ENCODE results near the gene TM7SF3.

Gene TM7SF3

DNA sequence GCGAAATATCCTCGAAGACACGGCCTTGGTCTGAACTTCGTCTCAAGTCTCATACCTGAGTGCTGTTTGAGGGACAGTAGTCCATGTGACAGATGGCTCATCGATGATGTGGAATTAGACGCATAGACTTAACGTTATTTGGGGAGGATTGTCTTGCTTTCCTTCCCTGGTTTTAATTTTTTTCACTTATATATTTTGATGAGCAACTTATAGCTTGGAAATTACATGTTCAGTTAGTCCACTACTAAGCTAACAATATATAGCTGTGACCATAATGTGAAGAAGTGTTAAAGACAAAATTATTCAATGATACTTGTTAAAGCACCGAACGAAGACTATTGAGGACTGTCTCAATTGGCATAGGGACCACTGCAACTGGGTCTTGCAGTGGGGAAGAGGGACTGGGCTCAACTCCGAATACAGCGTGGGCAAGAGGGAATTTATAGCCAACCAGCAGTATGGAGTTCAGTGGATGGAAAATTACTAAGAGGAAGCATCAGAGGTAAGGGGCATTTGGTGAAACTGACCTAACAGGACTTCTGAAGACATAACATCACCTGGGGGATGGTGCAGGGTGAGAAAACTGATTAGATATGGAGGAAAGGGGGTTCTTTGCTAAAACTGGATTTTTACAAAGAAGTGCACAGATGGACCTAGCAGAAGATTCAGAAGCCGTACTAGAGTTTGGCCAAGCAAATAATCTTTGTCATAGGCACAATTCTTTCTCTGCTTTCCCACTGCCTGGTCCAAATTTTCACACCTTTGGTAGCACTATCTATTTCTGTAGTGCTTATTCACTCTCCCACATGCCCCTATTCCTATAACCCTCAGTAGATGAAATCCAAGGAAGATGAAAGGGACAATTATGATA, 910 bp upstream of the TM7SF3 start:
- DNase-seq (ENCODE audit: low spot score) = peak; percentile 36

DNA sequence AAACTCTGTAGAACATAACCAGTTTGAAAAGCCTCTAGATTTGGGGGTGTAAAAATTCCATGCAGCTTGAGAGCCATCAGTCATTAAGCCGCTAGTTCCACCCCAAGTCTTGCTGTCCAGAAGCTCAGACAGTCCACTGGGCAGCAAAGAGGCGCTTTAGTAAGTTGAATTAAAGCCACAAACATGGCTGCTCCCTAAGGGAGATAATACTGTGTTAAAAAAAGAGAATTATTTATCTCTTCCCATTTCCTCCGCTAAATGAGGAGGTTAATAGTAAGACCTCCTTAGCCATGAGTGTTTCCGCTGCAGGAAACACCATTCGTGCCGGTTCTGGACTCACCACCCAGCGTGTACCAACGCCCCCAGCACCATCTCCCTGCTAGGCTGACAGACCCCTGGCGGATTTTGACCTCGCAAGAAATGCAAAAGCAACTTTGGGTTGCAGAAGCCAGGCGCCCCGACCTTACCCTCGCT, 536 bp downstream of the TM7SF3 start:
- DNase-seq (ENCODE audit: low spot score) = peak; percentile 80

DNA sequence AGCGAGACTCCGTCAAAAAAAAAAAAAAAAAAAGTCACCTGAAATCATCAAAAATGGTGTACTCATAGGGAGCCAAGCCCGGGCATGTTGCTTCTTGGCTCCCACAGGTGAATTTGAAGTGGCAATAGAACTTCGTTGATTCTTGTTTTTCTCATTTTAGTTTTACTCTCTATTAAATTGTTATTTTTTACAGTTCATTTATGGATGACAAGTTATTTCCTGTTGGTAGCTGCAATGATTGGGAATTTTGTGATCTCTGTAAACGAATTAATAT, 1.3 kb downstream of the TM7SF3 start:
- DNase-seq (ENCODE audit: low spot score) = no peak

DNA sequence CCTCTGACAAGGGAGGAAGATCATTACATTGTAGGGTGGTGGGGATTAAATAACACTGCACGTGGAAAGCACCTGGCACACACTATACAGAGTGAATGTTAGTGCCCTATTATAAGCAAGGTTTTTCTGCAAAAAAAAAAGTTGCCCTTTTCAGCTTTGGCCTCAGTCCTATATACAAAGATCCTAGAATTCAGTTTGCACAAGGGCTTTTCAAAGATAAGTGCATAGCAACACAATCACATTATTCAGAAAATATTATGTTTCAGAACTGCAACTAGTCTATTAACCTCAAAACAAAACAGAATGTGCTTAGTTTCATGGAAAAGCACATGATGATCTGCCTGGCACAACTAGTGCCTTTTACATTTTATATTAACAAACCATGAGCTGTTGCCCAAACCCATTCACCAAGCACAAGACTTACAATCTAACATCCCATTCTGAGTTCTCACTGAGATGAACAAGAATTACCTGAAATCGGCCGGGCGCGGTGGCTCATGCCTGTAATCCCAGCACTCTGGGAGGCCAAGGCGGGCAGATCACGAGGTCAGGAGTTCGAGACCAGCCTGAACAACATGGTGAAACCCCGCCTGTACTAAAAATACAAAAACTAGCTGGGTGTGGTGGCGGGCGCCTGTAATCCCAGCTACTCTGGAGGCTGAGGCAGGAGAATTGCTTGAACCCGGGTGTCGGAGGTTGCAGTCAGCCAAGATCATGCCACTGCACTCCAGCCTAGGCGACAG, 1.8 kb downstream of the TM7SF3 start:
- no peak for DNase-seq (ENCODE audit: low spot score)

DNA sequence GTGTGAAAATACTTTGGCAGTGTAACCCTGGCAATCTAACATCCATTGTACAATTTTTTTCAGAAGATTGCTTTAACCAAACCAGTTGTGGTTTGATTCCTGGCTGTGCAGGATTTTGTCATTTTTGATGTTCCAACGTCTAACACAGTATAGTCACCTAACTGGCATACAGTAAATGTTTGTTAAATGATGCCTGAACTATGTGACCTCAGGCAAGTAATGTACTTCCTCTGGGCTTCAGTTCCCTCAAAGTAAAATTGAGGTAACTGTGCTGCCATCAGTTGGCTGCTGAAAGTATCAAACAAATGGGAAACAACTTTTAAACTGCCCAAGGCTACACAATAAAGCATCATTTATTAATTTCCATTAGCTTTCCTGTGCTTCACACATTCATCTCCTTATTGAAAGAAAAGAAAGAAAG, 4.3 kb downstream of the TM7SF3 start:
- DNase-seq (ENCODE audit: low spot score) = no peak

DNA sequence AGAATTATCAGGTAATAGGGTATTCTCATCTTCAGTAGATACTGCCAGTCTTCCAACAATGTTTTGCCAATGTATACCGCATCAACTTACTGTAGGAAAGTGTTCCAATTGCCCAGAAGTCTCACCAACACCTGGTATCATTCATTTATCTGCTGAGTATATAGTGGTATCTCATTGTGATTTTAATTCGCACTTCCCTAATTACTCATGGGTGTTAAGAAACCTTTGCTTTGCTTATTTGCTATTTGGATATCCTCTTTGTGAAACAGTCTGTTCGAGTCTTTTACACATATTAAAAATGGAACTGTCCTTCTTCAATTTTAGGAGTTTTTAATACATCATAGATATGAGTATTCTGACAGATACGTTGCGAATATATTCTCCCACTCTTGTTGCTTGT, 6.1 kb downstream of the TM7SF3 start:
- DNase-seq (ENCODE audit: low spot score) = no peak

DNA sequence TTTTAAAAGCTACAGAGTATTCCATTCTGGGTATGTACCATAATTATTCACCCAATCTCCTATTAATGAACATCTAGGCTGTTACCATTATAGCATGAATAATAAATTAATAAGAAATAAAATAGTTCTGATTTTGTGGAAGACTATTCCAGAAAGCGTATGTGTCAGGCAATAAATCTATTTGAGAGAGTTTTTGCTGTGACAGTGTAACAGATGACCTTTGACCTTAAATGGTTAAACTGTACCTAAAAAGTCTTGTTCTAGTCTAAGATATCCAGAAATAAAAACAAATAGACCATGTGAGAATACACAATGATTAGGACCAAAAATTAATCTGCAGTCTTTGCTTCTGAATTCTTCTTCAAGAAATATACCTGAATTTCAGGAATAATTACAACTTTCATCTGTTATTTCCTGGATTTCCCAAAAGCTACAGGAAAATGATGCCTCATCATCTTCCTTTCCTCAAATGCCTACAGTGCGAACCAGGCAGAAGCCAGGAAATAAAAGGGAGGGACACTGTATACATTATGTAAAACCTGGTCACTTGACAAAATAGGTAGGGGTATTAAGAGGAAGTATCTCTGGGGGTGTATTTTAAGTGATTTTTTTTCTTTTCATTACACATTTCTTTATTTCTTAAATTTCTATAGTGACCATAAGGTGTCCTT, 7.3 kb downstream of the TM7SF3 start:
- no peak for DNase-seq (ENCODE audit: low spot score)

DNA sequence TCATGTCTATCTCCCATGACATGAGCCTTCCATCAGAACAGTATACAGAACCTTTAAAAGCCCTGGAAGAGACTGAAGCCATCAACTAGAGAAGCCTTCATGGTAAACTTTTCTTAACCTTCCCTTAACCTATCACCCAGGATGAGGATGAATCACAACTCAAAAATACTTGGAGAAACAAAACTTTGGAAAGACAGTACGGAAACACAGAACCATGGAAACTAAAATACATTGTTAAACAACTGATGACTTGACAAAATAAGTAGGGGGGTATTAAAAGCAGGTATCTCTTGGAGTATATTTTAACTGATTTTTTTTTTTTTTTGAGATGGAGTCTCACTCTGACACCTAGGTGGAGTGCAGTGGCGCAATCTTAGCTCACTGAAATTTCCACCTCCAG, 8.7 kb downstream of the TM7SF3 start:
- no peak for DNase-seq (ENCODE audit: low spot score)

DNA sequence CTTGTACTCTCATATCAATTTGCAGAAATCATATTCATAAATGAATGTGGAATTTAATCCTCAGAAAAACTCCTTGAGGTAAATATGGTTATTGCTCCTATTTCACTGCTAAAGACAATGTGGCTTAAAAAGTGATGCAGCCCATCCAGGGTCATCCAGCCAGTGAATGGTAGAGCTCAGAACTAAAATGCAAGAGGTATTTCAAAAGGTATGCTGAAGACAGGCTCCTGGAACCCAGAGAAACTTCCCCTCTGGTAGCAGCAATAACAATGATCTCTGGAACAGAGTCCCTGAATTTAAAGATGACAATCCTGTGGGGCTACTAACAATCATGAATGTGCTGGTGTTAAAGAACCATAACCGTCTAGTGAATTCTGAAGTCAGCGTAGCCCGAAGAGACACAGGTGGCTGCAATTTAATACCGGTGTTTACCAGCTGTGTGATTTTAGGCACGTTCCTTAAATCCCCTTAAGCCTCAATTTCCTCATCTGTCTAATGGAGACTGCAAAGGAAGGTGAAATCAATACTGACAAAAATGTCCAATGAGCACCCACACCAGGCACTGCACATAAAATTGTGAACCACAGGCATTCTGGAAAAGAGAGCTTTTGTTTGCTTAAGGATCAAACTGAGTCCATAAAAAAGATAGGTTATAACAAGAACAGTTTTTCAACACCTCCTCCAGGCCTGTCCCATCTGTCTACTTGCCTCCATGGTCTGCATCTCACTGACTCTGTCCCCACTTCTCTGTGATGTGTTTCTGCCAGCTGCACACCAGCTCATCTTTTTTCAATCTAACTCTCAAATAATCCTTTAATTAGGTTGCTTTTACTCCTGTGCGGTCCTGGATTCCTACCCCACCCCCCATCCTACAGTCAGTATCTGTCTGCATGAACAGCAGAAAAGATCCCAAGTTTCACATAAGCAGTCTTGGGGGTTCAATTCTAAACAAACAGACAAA, 10.5 kb downstream of the TM7SF3 start:
- DNase-seq (ENCODE audit: low spot score) = peak; percentile 59

DNA sequence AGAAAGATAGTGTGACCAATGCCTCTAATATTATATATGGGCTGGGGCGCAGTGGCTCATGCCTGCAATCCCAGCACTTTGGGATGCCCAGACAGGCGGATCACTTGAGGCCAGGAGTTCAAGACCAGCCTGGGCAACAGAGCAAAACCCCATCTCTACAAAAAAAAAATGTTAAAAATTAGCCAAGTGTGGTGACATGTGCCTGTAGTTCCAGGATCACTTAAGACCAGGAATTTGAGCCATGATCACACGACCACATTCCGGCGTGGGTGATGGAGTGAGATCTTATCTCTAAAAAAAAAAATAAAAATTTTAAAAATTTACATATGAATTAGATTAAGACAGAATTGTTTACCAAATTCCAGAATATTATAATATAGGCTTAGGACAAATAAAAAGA, 12.0 kb downstream of the TM7SF3 start:
- no peak for DNase-seq (ENCODE audit: low spot score)

DNA sequence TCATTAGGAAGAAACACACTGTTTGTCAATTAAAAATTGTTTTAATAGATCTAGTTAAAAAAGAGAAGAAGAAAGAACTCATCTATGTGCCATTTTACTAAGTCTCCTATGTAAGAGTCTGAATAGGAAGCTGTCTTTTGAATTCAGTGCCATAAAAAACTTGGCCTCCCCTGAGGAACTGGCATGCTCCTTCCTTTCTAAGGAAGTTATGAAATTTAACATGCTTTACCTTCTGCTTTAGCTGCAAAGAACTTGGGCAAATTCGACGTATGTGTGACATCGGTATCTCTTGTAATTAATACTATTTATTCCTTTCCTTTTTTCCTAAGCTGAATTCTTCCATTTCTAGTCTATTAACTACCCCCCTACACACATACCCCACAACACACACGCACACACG, 12.5 kb downstream of the TM7SF3 start:
- no peak for DNase-seq (ENCODE audit: low spot score)

DNA sequence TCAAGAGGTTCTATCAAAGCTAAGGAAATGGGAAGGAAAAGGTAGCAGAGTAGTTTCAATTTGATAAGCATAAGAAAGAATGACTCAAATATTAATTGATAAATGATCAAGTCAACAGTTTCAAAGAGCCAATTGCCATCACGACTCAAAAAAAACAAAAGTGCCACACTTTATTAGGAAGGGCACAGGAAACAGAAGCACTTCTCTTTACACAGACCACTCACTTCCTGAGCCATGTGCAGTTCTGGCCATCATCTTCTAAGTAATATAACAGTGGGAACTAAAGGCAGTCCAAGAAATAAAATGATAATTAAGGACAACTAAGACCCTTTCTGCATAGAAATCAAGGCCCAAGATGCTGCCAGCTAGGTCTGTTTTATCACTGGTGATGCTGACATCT, 13.2 kb downstream of the TM7SF3 start:
- no peak for DNase-seq (ENCODE audit: low spot score)

DNA sequence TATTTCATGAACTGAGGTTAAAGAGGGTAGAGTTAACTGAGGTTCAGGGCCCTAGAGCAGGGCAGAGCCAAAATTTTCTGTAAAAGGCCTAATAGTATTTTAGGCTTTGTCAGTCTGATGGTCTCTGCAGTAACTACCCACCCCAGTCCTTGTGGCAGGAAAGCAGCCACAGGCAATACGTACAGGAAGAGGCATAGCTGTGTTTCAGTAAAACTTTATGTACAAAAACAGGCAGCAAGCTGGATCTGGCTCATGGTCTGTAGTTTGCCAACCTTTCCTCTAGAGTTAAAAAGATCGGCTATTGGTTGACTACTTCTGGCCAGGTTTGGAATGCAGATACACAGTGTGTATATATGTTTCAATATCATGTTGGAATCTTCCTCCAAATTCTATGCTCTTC, 17.2 kb downstream of the TM7SF3 start:
- DNase-seq (ENCODE audit: low spot score) = no peak

DNA sequence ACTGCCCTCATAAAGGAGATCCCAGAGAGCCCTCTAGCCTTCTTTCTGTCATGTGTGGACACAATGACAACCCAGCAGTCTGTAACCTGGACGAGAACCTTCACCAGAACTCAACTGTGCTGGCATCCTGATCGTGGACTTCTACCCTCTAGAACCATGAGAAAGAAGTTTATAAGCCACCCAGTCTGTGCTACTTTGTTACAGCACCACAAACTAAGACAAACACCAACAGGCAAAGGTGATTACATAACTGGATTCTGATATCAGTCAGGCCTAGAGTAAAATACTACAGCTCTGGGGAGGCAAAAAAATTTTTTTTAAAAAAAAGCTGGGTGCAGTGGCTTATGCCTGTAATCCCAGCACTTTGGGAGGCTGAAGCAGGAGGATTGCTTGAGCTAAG, 18.5 kb downstream of the TM7SF3 start:
- DNase-seq (ENCODE audit: low spot score) = no peak

DNA sequence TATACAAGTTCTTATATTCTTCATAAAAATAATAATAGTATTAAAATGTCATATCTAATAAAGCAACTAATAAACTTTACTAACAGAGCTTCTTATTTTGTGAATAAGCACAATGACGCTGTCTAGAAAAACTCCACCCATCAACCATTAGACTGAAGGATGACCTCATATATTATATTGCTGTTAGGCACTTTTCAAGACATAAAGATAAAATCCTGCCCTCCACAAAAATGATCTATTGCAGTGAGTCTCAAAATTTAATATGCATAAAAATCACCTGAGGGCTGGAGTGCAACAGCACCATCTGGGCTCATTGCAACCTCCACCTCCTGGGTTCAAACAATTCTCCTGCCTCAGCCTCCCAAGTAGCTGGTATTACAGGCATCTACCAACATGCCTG, 20.1 kb downstream of the TM7SF3 start:
- DNase-seq (ENCODE audit: low spot score) = no peak

DNA sequence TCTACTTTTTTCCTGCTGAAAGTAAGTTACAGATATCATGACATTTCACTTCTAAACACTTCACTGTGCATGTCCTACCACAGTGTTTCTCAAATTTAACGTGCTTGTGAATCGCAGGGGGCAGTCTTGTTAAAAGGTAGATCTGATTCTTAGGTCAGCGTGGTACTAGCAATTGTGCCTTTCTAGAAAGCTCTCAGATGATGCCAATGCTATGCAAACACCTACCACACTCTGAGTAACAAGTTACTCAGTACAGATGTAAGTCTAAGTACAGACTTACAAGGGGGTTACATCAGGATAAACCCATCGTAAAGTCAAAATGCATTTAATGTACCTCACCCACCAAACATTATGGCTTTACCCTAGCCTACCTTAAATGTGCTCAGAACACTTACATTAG, 22.4 kb downstream of the TM7SF3 start:
- no peak for DNase-seq (ENCODE audit: low spot score)

DNA sequence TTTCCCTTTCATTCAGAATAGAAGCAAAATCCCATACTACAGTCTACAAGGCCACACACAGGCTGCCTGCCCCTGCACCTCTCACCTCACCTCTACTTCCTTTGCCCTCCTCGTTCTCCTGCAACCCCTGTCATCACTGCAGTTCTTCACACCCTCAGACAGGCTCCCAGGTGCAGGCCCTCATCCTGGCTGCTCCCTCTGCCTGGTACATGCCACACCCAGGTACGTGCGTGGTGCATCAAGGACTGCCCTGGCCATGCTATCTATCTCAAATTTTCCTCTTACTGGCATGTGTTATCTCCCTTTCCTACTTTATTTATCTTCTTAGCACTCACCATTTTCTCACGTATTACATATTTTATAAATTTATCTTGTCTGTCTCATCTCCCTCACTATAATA, 24.3 kb downstream of the TM7SF3 start:
- DNase-seq (ENCODE audit: low spot score) = no peak

DNA sequence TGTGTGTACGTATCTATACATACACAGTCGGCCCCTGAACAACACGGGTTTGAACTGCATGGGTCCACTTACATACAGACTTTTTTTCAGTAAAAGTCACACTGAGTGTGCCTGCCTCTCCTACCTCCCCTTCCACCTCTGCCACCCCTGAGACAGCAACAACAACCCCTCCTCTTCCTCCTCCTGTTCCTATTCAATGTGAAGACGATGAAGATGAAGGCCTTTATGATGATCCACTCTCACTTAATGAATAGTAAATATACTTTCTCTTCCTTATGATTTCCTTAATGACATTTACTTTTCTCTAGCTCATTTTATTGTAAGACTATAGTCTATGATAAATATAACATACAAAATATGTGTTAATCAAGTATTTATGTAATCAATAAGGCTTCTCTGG, 25.5 kb downstream of the TM7SF3 start:
- no peak for DNase-seq (ENCODE audit: low spot score)

DNA sequence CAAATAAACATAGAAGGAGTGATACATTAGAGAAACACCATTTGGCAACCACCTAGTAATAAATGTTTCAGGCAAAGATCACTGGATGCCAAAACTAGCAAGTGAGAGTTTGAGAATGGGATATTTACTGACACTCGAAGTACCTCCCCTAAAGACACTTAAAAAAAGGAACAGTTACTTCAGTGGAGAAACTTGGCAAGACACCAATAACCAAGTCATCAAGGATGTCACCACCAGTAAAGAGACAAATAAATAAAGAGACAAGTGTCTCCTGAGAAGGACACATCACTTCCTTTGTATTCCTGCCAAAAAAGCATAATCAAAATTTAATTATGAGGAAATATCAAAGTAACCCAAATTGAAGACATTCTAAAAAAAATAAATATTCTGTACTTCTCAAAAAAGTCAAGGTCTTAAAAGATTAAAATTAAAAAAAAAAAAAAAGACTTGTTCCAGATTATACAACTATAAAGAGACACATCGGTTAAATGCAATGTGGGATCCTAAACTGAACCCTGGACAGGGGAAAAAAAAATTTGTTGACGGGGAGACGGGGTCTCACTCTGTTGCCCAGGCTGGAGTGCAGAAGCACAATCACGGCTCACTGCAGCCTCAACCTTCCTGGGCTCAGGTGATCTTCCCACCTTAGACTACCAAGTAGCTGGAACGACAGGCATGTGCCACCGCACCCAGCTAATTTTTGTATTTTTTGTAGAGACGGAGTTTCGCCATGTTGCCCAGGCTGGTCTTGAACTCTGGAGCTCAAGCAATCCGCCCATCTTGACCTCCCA, 26.4 kb downstream of the TM7SF3 start:
- no peak for DNase-seq (ENCODE audit: low spot score)

DNA sequence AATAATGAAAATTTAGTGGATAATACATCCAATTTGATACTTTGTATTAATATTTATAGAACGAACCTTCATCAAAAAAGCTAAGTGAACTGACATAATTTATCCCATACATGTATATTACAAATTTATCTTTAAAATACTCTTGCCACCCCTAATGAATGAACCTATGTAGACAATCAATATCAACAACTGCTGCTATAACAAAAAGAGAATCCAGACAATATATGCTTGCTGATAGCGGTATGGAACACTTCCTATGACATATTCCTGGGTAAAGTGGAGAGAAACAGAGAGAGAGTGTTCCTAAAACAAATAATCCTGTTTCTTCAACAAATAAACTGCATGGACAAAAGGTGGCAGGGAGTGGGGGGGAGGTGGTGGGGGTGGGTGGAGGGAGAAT, 31.3 kb downstream of the TM7SF3 start:
- no peak for DNase-seq (ENCODE audit: low spot score)

DNA sequence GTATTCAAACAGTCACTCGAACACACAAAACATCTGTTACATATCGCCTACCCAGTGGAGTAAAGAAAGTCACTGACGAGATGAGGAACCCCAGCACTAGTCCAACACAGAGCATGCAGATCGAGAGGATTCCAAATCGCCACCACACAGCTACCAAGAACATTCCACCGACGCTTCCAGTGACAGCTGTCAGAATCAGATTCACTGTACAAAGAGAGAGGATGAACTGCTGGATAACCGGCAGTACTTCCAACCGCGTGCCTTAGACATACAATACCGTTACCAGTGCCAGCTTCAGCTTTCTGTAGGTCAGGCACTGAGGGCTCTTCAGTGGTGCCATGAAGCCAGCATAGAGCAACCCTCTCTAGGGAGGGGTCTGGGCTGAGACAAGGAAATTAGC, 34.5 kb downstream of the TM7SF3 start:
- DNase-seq (ENCODE audit: low spot score) = no peak

Measured in SW480 (cell line).